ENCODE data around the gene NEDD4L. TPM values are rescaled to one million over a fixed set of nuclear protein-coding genes. Genes with fewer than 3 reads are reported as not detected.

NEDD4L gene
- total and polyA plus RNA-seq, 10 of the 15 experiments (the other 5 are each of a cell fraction or from before 2014, with no cell fraction given) = 7.4 to 24.0 (median 17.7) TPM

DNA sequence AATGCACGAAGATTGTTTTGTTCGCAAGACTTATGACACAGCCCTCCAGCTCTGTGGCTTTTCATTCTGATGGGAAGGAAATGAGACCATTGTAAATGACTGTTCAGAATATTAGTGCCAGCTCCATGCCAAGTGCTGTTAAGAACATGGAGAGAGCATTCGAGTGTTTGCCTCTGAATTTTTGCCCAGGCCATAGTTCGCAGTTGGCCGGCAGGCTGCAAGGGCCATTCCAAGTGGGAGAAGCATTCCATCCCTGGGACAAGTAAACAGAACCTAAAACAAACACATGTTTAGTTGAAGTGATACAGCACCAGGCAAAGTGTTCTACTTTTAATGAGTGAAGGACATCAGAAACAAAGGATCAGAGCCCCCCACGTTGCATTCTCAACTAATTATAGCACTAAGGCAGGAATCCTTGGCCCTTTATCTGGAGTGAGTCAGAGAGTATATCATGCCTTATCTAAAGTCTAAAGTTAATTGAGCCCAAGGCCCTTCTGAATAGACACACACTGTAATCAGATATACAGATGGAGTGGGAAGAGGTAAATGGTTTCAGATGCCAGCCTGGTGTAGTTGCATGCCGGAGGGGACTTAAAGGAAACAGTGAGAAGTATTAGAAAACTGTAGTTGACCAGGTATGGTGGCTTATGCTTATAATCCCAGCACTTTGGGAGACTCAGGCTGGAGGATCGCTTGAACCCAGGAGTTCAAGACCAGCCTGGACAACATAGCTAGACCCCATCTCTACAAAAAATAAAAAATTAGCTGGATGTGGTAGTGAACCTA, 53.3 kb downstream of the NEDD4L start:
- ATAC-seq = no peak
- no peak overlapping the region for H2AFZ ChIP-seq (ENCODE audit: control insufficient read depth, low read depth, low read length)
- TF ChIP-seq SMC3 (IDR thresholded peaks at IDR 0.05; ENCODE audit: borderline replicate concordance, low read length) = no peak
- TF ChIP-seq NKRF (conservative IDR thresholded peaks at IDR 0.05) = no peak
- TF ChIP-seq GATAD2B (conservative IDR thresholded peaks at IDR 0.05; ENCODE audit: low read depth) = no peak
- no peak for TF ChIP-seq CTCF (IDR thresholded peaks at IDR 0.05 in 2 of 3, conservative IDR thresholded peaks at IDR 0.05 in 1 of 3; ENCODE audit: control insufficient read depth in 2 of 3, extremely low read depth in 1 of 3, insufficient read depth in 1 of 3, low read depth in 3 of 3, low read length in 3 of 3)
- no peak for TF ChIP-seq SREBF2 (IDR thresholded peaks at IDR 0.05; ENCODE audit: low read length)
- TF ChIP-seq TCF7 (IDR thresholded peaks at IDR 0.05; ENCODE audit: borderline replicate concordance) = no peak
- H3K4me2 ChIP-seq (ENCODE audit: control insufficient read depth, insufficient read depth) = no peak overlapping the region
- in situ Hi-C loops (cut with MboI) (no loop called here), intact Hi-C loops (cut with micrococcal nuclease; ENCODE audit: unreplicated experiment) (no loop called here)
- FAIRE-seq = peak; percentile 38
- H3K9ac ChIP-seq (ENCODE audit: control insufficient read depth, insufficient read depth, low read length) = no peak overlapping the region
- no peaks in the 10 kb centered on the region for H3K36me3 ChIP-seq (ENCODE audit: control insufficient read depth in 2 of 2, insufficient read depth in 2 of 2, low read length in 1 of 2)
- H4K20me1 ChIP-seq (ENCODE audit: control insufficient read depth, insufficient read depth) = no peaks in the 10 kb centered on the region
- no TSS peak for BruUV-seq (replicated peaks)
- ChIA-PET RAD21 (ENCODE audit: unreplicated experiment) (interaction anchor here (1.4 kb wide), 1 partner anchor 45 kb away, joined by 4 read pairs; no protein-coding TSS in a partner anchor), CTCF (no interaction called here), POLR2A (interaction anchor here (0.5 to 5.3 kb wide), 3 partner anchors 8 to 666 kb away, joined by 3 to 46 read pairs (median 6); no protein-coding TSS in a partner anchor), SMC1A (ENCODE audit: uncharacterized antibody, unreplicated experiment) (interaction anchor here (3.9 to 5.3 kb wide), 2 partner anchors 12 to 44 kb away, joined by 39 to 43 read pairs; no protein-coding TSS in a partner anchor)
- no peaks in the 10 kb centered on the region for H3K79me2 ChIP-seq (ENCODE audit: control insufficient read depth, insufficient read depth, low read length)
- no peak overlapping the region for H3K4me3 ChIP-seq
- H3K27me3 ChIP-seq (replicated peaks in 1 of 2; ENCODE audit: control insufficient read depth in 2 of 2, insufficient read depth in 2 of 2, low read length in 1 of 2) = no peaks in the 10 kb centered on the region
- H3K4me1 ChIP-seq (ENCODE audit: control insufficient read depth, insufficient read depth, low read length) = peaks cover 11% of the 10 kb centered on the region
- H3K27ac ChIP-seq (ENCODE audit: control insufficient read depth, insufficient read depth) = no peak overlapping the region
- WGBS (ENCODE audit: insufficient coverage, insufficient replicate concordance, low lambda C conversion rate, missing lambda C conversion rate) = 83% methylated on average over 8 of the region's 8 CpGs
- DNase-seq (ENCODE audit: low read depth, low spot score) = no peak
- H3K9me3 ChIP-seq (replicated peaks; ENCODE audit: control insufficient read depth, insufficient read depth, low read length) = no peaks in the 10 kb centered on the region
